ENCODE results near the gene SLK.

DNA sequence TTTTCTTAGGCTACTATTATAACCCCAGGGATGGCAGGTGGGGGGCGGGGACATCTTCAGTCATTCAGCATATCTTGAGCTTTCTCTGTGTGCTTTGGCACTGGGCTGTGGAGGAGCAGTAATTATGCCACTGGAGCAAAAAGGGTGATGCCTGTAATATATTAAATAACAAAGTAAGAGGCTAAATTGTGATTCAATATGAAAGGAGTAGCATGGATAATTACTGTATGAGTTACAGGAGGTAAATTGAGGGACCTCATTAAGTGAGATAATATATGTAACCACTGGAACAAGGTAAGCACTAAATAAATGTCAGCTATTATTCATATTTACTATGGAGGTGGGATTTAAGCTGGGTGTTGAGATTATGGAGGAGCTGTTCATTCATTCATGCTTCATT is 45.7 kb upstream of the SLK start:
- TF ChIP-seq, protein P1, sequence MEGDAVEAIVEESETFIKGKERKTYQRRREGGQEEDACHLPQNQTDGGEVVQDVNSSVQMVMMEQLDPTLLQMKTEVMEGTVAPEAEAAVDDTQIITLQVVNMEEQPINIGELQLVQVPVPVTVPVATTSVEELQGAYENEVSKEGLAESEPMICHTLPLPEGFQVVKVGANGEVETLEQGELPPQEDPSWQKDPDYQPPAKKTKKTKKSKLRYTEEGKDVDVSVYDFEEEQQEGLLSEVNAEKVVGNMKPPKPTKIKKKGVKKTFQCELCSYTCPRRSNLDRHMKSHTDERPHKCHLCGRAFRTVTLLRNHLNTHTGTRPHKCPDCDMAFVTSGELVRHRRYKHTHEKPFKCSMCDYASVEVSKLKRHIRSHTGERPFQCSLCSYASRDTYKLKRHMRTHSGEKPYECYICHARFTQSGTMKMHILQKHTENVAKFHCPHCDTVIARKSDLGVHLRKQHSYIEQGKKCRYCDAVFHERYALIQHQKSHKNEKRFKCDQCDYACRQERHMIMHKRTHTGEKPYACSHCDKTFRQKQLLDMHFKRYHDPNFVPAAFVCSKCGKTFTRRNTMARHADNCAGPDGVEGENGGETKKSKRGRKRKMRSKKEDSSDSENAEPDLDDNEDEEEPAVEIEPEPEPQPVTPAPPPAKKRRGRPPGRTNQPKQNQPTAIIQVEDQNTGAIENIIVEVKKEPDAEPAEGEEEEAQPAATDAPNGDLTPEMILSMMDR (IDR thresholded peaks at IDR 0.05; ENCODE audit: insufficient read depth, low read length, poor library complexity, severe bottlenecking): no peak
- no peak for TF ChIP-seq EZH2phosphoT487 (conservative IDR thresholded peaks at IDR 0.05; ENCODE audit: low read length)
